Ascending aorta (tissue), 2 donors: Measurements from ENCODE around the gene CTSZ. TPM values are rescaled to one million over a fixed set of nuclear protein-coding genes. Genes with fewer than 3 reads are reported as not detected.
A peak's percentile ranks its signal among the peaks of the same experiment; 100 is the strongest.

Experiments
- DNase-seq, 2 donors: peaks; one replicate each; pipeline ENCODE4 v3.0.0-alpha.2; 2019; ENCODE audit warnings: low spot score in 2 of 2
- H3K27ac ChIP-seq, 2 donors: fragments of 200-600 bp; sonication (generic); one replicate each; pipeline ENCODE4 v1.5.1; 2016 to 2017; ENCODE audit warnings: mild to moderate bottlenecking in 1 of 2
- H3K27me3 ChIP-seq: fragments of 200-600 bp; sonication (generic); one replicate; pipeline ENCODE4 v1.5.1; 2017
- H3K36me3 ChIP-seq, 2 donors: fragments of 200-600 bp; sonication (generic); one replicate each; pipeline ENCODE4 v1.5.1; 2016
- H3K4me1 ChIP-seq, 2 donors: fragments of 200-600 bp; sonication (generic); one replicate each; pipeline ENCODE4 v1.5.1; 2016 to 2017; ENCODE audit warnings: mild to moderate bottlenecking in 1 of 2
- H3K4me3 ChIP-seq, 2 donors: fragments of 200-600 bp; sonication (generic); one replicate each; pipeline ENCODE4 v1.5.1; 2016 to 2017; ENCODE audit warnings: mild to moderate bottlenecking in 1 of 2
- H3K9me3 ChIP-seq, 2 donors: fragments of 200-600 bp; sonication (generic); one replicate each; pipeline ENCODE4 v1.5.1; 2016
- intact Hi-C: fragments of 100-400 bp; cut with DNase I; formaldehyde crosslinking; loops from one replicate; pipeline ENCODE4 v1.15.1; 2023
- total RNA-seq: library from RNA; depleted of rRNA; stranded (reverse); fragments of >200 nt; gene quantifications from one replicate; pipeline ENCODE4 v1.1.0, GENCODE V29; 2016
- TF ChIP-seq, protein P1 (sequence below), 3 experiments: fragments of 200-600 bp in 2 of 3; fragments of 450-650 bp in 1 of 3; sonication (generic) in 2 of 3; IDR thresholded peaks; one replicate each; pipeline ENCODE4 v1.5.1; 2016 to 2019; ENCODE audit warnings: antibody characterized with exemption in 3 of 3, mild to moderate bottlenecking in 1 of 3, moderate library complexity in 1 of 3

CTSZ gene
- total RNA-seq, 1 donor from 2014 or later = 342 TPM

DNA sequence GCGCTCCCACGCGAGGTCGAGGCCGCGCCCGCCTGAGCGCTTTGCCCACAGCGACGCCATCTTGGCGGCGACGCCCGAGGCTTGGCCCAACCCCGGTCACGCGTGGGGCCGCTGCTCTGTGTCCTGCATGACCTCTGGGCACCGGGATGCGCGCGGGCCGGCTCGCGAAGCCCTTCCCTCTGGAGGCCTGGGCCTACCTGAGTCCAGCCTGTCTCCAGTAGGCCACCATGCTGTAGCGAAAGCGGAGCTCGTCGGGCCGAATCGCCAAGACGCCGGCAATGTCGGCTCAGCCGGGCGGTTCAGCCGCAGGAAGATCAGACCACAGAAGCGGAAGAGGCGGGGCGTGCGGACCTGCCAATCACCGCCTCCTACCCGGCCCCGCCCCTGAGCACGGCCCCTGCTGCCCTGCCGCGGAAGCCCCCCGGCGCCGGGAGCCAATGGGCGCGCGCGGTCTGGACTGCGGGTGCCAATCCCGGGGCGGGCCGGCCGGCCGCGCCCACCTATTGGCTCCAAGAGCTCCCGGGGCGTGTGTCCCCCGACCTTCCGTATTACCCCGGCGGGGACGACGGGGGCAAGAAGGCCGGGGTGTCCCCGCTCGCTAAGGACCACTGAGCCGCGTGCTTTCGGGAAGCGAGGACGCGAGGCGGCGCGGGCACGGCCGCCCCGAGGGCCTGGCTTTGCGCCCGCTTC, 25.1 kb upstream of the CTSZ start, which contains the start of gene ATP5F1E:
ATP5F1E (minus strand) TSS at position 313 of the 690 bp plus-strand sequence; CDS start at position 229, 84 bp downstream.
- intact Hi-C loops = loop anchor here (5.0 to 10.0 kb wide), 3 partner anchors 125 to 1537 kb away; no protein-coding TSS in a partner anchor

DNA sequence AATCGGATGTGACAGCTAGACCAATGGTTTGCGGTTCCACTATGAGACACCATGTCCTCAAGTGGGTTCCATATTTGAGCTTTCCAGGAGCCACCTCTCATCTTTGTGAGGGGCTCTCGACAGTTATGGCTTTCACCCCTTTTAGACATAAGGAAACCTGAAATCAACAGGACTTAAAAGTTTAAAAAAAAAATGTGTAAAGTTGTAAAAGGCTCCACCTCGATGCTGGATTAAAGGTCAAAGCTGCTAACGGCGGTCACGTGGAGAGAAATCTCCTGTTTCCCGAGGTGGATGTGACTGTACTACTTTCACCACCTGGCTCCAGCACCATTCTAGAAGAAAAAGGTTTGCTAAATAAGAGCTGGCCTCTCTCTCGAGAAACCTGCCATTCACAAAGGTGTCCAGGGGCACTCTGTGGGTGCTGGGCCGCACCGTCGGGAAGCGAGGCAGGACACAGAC, 24.5 kb upstream of the CTSZ start:
- DNase-seq = no peak
- H3K36me3 ChIP-seq = peaks cover 8 to 41% of the 10 kb centered on the region in 2 donors
- no peaks in the 10 kb centered on the region for H3K27me3 ChIP-seq
- H3K9me3 ChIP-seq = no peaks in the 10 kb centered on the region
- intact Hi-C loops = loop anchor here (1.0 to 10.0 kb wide), 5 partner anchors 25 to 1537 kb away; partner anchors contain the start of genes CTSZ and NELFCD
- peaks cover 0 to 22% of the 10 kb centered on the region in 2 donors for H3K4me1 ChIP-seq
- H3K27ac ChIP-seq = peak overlapping the region; percentile 72 to 84
- H3K4me3 ChIP-seq = peak overlapping the region; percentile 73 to 92
- TF ChIP-seq, protein P1, sequence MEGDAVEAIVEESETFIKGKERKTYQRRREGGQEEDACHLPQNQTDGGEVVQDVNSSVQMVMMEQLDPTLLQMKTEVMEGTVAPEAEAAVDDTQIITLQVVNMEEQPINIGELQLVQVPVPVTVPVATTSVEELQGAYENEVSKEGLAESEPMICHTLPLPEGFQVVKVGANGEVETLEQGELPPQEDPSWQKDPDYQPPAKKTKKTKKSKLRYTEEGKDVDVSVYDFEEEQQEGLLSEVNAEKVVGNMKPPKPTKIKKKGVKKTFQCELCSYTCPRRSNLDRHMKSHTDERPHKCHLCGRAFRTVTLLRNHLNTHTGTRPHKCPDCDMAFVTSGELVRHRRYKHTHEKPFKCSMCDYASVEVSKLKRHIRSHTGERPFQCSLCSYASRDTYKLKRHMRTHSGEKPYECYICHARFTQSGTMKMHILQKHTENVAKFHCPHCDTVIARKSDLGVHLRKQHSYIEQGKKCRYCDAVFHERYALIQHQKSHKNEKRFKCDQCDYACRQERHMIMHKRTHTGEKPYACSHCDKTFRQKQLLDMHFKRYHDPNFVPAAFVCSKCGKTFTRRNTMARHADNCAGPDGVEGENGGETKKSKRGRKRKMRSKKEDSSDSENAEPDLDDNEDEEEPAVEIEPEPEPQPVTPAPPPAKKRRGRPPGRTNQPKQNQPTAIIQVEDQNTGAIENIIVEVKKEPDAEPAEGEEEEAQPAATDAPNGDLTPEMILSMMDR (IDR thresholded peaks at IDR 0.05) = no peak

More for the DNA sequence above, 25.1 kb upstream of the CTSZ start, which contains the start of gene ATP5F1E:
- H3K4me1 ChIP-seq = peaks cover 0 to 22% of the 10 kb centered on the region in 2 donors
- peak; percentile 85 to 98 for DNase-seq
- no peaks in the 10 kb centered on the region for H3K9me3 ChIP-seq
- H3K27me3 ChIP-seq = no peaks in the 10 kb centered on the region
- H3K4me3 ChIP-seq = peak within 1 kb of the TSS; percentile 73 to 92
- H3K36me3 ChIP-seq = peaks cover 12 to 47% of the 10 kb centered on the region in 2 donors
- TF ChIP-seq, protein P1 (IDR thresholded peaks at IDR 0.05) = no peak
- H3K27ac ChIP-seq = peak within 1 kb of the TSS; percentile 72 to 87

DNA sequence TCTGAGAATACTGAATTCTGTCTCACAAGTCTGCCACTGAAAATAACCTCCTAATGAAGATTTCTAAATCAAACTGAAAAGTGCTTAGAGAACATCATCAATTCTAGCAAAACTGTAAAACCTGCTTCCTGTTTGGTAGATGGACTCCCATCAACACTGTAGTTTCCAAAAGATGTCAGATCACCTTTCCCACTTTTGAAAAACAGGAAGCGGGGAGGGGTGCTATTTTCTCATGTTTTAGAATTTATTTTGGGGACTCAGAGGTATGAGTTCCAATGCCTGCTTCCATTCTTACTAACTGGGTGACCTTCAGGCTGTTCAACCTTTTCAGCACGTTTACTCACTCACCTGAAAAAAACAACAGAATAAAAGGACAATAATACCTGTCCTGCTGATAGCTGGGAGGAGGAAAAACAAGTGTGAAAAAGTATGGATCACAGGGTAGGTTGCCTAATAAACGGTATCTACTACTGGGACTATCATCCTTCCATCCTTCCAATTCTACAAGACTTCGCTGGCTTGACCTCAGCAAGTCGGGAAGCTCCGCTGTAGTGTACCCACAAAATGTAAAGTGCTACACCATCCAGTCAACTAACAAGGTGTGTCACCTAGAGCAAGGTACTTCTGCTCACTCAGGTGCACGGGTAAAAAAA, 24.0 kb upstream of the CTSZ start:
- H3K4me1 ChIP-seq = peaks cover 0 to 22% of the 10 kb centered on the region in 2 donors
- TF ChIP-seq, protein P1 (IDR thresholded peaks at IDR 0.05) = no peak
- H3K27ac ChIP-seq = peak overlapping the region in 1 of 2 donors; percentile 84
- no peak for DNase-seq
- no peaks in the 10 kb centered on the region for H3K27me3 ChIP-seq
- H3K4me3 ChIP-seq = peak overlapping the region; percentile 73 to 92
- no peaks in the 10 kb centered on the region for H3K9me3 ChIP-seq
- peaks cover 7 to 36% of the 10 kb centered on the region in 2 donors for H3K36me3 ChIP-seq
- intact Hi-C loops = loop anchor here (1.0 to 10.0 kb wide), 5 partner anchors 24 to 1536 kb away; partner anchors contain the start of genes CTSZ and NELFCD

DNA sequence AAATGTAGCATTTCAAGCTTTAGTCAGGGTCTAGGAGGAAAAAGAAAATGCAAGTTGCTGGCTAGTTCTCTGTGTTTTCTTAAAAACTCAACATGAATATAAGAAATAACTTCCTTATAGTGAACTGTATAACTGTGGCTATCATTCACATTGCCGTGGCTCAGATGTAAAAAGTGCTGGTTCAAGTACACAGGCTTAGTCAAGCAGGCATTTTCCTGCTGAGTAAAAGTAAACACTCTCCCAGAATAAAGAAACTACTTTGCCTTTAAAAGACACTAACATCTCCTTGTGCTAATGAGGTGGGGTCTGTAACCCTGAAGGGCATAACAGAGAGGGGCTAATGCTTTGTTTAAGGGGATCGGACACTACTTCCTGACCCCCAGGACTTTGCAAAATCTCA, 21.8 kb upstream of the CTSZ start:
- DNase-seq = no peak
- Histone ChIP-seq H3K4me3 (peak overlapping the region in 1 of 2 donors; percentile 1), H3K27ac (no peak overlapping the region), H3K4me1 (peaks cover 0 to 22% of the 10 kb centered on the region in 2 donors), H3K9me3 (no peaks in the 10 kb centered on the region), H3K27me3 (no peaks in the 10 kb centered on the region), H3K36me3 (peaks cover 9 to 48% of the 10 kb centered on the region in 2 donors)
- intact Hi-C loops = no loop called here
- TF ChIP-seq, protein P1 (IDR thresholded peaks at IDR 0.05) = no peak

DNA sequence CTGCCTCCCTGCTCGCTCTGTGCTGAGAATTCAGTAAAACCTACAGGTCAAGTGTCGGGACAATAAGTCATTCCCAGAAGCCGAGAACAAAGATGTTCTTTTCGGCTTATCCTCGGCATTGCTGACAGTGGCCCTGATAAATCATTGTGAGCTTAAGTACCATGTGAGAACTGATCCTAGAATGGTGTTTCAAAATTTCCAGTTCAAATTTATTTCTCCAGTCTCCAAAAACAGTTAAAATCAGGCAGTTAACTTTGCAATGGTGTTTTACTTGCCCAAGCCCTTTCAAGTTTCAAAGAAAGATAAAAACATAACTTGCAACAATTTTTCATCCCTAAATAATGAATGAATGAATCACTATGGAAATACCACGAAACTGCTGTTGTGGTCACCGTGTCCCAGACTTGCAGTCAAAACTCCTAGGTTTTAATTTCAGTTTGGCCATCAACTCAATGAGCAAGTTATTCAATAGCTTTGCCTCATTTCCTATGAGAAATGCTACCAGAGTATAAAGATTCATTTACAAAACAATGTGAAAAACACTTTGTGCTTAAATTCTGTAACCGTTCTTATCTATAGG, 20.8 kb upstream of the CTSZ start:
- intact Hi-C loops = no loop called here
- Histone ChIP-seq H3K9me3 (no peaks in the 10 kb centered on the region), H3K4me1 (peaks cover 0 to 22% of the 10 kb centered on the region in 2 donors), H3K27me3 (no peaks in the 10 kb centered on the region), H3K4me3 (peak overlapping the region in 1 of 2 donors; percentile 6), H3K27ac (no peak overlapping the region), H3K36me3 (peaks cover 10 to 55% of the 10 kb centered on the region in 2 donors)
- TF ChIP-seq, protein P1 (IDR thresholded peaks at IDR 0.05) = no peak
- no peak for DNase-seq
